Liver (tissue), 3 donors: ENCODE measurements around the gene IGF1R.

ENCODE experiments used
- GABPA ChIP-seq, 2 donors: IDR thresholded peaks in 1 of 2; conservative IDR thresholded peaks in 1 of 2; 2 replicates each; pipeline ENCODE4 v1.6.1; 2016; ENCODE audit warnings: antibody characterized with exemption in 2 of 2, mild to moderate bottlenecking in 1 of 2, moderate library complexity in 1 of 2
- HNF4G ChIP-seq: IDR thresholded peaks from 2 replicates; pipeline ENCODE4 v1.6.1; 2016; ENCODE audit warnings: antibody characterized with exemption
- JUND ChIP-seq, 2 donors: IDR thresholded peaks; 2 replicates each; pipeline ENCODE4 v1.6.1; 2016; ENCODE audit warnings: antibody characterized with exemption in 2 of 2
- NR2F2 ChIP-seq: IDR thresholded peaks from 2 replicates; pipeline ENCODE4 v1.6.1; 2016; ENCODE audit warnings: antibody characterized with exemption
- RAD21 ChIP-seq, 2 donors: IDR thresholded peaks; 2 replicates each; pipeline ENCODE4 v1.6.1; 2016; ENCODE audit warnings: antibody characterized with exemption in 2 of 2, mild to moderate bottlenecking in 2 of 2
- RXRA ChIP-seq, 2 donors: IDR thresholded peaks; 2 replicates each; pipeline ENCODE4 v1.6.1; 2017 to 2018; ENCODE audit warnings: antibody characterized with exemption in 2 of 2, mild to moderate bottlenecking in 1 of 2
- SP1 ChIP-seq: IDR thresholded peaks from 2 replicates; pipeline ENCODE4 v1.6.1; 2018; ENCODE audit warnings: antibody characterized with exemption, mild to moderate bottlenecking
- YY1 ChIP-seq: IDR thresholded peaks from 2 replicates; pipeline ENCODE4 v1.6.1; 2016; ENCODE audit warnings: antibody characterized with exemption, mild to moderate bottlenecking
- ZBTB33 ChIP-seq: IDR thresholded peaks from 2 replicates; pipeline ENCODE4 v1.6.1; 2016; ENCODE audit warnings: antibody characterized with exemption
- TF ChIP-seq, protein P1 (sequence below): IDR thresholded peaks from 2 replicates; pipeline ENCODE4 v1.6.1; 2016; ENCODE audit warnings: antibody characterized with exemption, mild to moderate bottlenecking
- TF ChIP-seq, protein P2 (sequence below): fragments of 150-350 bp; IDR thresholded peaks from 2 replicates; pipeline ENCODE4 v1.5.1; 2017; ENCODE audit warnings: improper control_type of control experiment, low read depth, low read length; ENCODE audit not compliant: missing input control
- TF ChIP-seq, protein P3 (sequence below): IDR thresholded peaks from 2 replicates; pipeline ENCODE4 v1.6.1; 2016; ENCODE audit warnings: antibody characterized with exemption
- TF ChIP-seq, protein P4 (sequence below): IDR thresholded peaks from 2 replicates; pipeline ENCODE4 v1.6.1; 2016; ENCODE audit warnings: antibody characterized with exemption
- donor health status: healthy.
- donor health status: healthy.

DNA sequence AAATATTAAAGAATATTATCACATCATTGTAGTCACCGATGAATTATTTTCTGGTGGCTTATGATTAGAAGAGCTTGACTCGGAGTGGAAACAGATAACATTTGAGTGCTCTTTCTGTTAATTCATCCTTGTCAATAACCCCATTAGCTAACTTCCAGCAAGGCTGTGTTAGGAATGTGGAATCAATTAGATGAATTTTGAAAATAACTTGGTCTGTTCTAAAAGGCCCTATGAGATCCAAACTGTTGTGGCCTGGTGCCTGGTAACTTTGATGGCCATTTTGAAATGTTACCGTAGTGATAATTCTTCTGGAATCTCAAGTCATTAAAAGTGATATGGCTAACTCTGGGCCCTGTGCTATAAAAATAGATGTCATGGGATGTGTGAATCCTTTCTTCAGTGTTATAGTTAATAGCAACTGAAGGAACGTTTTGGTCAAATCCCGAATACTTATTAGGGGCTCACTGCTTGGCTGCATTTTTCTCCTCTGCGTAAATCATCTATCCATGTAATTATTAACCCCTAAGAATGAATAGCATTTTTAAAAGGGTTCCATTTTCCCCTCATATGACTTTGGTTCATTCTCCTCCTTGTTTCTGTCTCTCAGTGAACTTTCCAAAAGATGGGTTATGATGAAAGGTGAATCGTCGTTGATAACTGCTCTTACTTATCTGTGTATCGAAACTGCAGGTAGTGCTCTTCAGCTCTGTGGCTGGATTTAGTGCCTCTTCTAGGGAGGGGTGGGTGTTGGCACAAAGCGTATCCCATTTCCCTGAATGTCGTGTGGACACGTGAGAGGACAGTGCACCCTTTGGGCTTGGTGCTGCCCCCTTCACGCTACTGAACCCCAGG, 82.7 kb downstream of the IGF1R start:
- TF ChIP-seq, protein P1, sequence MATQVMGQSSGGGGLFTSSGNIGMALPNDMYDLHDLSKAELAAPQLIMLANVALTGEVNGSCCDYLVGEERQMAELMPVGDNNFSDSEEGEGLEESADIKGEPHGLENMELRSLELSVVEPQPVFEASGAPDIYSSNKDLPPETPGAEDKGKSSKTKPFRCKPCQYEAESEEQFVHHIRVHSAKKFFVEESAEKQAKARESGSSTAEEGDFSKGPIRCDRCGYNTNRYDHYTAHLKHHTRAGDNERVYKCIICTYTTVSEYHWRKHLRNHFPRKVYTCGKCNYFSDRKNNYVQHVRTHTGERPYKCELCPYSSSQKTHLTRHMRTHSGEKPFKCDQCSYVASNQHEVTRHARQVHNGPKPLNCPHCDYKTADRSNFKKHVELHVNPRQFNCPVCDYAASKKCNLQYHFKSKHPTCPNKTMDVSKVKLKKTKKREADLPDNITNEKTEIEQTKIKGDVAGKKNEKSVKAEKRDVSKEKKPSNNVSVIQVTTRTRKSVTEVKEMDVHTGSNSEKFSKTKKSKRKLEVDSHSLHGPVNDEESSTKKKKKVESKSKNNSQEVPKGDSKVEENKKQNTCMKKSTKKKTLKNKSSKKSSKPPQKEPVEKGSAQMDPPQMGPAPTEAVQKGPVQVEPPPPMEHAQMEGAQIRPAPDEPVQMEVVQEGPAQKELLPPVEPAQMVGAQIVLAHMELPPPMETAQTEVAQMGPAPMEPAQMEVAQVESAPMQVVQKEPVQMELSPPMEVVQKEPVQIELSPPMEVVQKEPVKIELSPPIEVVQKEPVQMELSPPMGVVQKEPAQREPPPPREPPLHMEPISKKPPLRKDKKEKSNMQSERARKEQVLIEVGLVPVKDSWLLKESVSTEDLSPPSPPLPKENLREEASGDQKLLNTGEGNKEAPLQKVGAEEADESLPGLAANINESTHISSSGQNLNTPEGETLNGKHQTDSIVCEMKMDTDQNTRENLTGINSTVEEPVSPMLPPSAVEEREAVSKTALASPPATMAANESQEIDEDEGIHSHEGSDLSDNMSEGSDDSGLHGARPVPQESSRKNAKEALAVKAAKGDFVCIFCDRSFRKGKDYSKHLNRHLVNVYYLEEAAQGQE, result no peak
- no peak for TF ChIP-seq RAD21 (IDR thresholded peaks at IDR 0.05)
- TF ChIP-seq, protein P2, sequence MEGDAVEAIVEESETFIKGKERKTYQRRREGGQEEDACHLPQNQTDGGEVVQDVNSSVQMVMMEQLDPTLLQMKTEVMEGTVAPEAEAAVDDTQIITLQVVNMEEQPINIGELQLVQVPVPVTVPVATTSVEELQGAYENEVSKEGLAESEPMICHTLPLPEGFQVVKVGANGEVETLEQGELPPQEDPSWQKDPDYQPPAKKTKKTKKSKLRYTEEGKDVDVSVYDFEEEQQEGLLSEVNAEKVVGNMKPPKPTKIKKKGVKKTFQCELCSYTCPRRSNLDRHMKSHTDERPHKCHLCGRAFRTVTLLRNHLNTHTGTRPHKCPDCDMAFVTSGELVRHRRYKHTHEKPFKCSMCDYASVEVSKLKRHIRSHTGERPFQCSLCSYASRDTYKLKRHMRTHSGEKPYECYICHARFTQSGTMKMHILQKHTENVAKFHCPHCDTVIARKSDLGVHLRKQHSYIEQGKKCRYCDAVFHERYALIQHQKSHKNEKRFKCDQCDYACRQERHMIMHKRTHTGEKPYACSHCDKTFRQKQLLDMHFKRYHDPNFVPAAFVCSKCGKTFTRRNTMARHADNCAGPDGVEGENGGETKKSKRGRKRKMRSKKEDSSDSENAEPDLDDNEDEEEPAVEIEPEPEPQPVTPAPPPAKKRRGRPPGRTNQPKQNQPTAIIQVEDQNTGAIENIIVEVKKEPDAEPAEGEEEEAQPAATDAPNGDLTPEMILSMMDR, result no peak
- TF ChIP-seq RXRA (IDR thresholded peaks at IDR 0.05), result no peak
- TF ChIP-seq, protein P3, sequence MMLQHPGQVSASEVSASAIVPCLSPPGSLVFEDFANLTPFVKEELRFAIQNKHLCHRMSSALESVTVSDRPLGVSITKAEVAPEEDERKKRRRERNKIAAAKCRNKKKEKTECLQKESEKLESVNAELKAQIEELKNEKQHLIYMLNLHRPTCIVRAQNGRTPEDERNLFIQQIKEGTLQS, result no peak
- TF ChIP-seq, protein P4, sequence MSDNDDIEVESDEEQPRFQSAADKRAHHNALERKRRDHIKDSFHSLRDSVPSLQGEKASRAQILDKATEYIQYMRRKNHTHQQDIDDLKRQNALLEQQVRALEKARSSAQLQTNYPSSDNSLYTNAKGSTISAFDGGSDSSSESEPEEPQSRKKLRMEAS, result no peak
- no peak for TF ChIP-seq GABPA (IDR thresholded peaks at IDR 0.05 in 1 of 2, conservative IDR thresholded peaks at IDR 0.05 in 1 of 2)
- TF ChIP-seq HNF4G, result no peak
- TF ChIP-seq ZBTB33, result no peak
- TF ChIP-seq SP1, result no peak
- TF ChIP-seq JUND (IDR thresholded peaks at IDR 0.05), result no peak
- TF ChIP-seq NR2F2, result no peak
- no peak for TF ChIP-seq YY1
